ENCODE results near the gene TOMM6. TPM values are rescaled to one million over a fixed set of nuclear protein-coding genes. Genes with fewer than 3 reads are reported as not detected.
A peak's percentile ranks its signal among the peaks of the same experiment; 100 is the strongest.
"Not testable (repeated sequence)": the region's sequence is repeated elsewhere in the genome, so short reads cannot be mapped to it uniquely, and the experiment has no call there.

TOMM6 gene
- polyA plus RNA-seq, 3 donors, result 216 to 241 (median 225) TPM

GRCh38 chr6:41779788-41780550 lies 7.5 kb upstream of the TOMM6 start, which contains the start of gene FRS3:
TSS of gene FRS3 (minus strand) at chr6:41779900. CDS start at chr6:41776987, 2,913 bp downstream.
- DNase-seq, result peak; percentile 94

GRCh38 chr6:41780551-41781365 lies 6.7 kb upstream of the TOMM6 start, which contains the start of gene PRICKLE4:
TSS of gene PRICKLE4 (plus strand) at chr6:41780782. CDS start at chr6:41783474, 2,692 bp downstream.
- peak; percentile 26 for DNase-seq

- DNase-seq, result no peak
Observed at GRCh38 chr6:41781366-41781730, 6.1 kb upstream of the TOMM6 start.

GRCh38 chr6:41783106-41783780 lies 4.3 kb upstream of the TOMM6 start:
- DNase-seq, result no peak

GRCh38 chr6:41784581-41785171 lies 2.8 kb upstream of the TOMM6 start:
- DNase-seq, result no peak

GRCh38 chr6:41785254-41785653 lies 2.2 kb upstream of the TOMM6 start:
- no peak for DNase-seq

GRCh38 chr6:41785689-41786450 lies 1.6 kb upstream of the TOMM6 start:
- peak; percentile 21 for DNase-seq

- DNase-seq, result peak; percentile 88
Observed at GRCh38 chr6:41786451-41787218, 859 bp upstream of the TOMM6 start.

- no peak for DNase-seq
Observed at GRCh38 chr6:41789390-41789724, 1.9 kb downstream of the TOMM6 start.

- no peak for DNase-seq
Observed at GRCh38 chr6:41790045-41790444, 2.6 kb downstream of the TOMM6 start.

- DNase-seq, result no peak
Observed at GRCh38 chr6:41791305-41791704, 3.8 kb downstream of the TOMM6 start.

GRCh38 chr6:41791984-41792383 lies 4.5 kb downstream of the TOMM6 start:
- no peak for DNase-seq

GRCh38 chr6:41796474-41796873 lies 9.0 kb downstream of the TOMM6 start:
- DNase-seq, result no peak

- DNase-seq, result peak; percentile 36
Observed at GRCh38 chr6:41798901-41799558, 11.5 kb downstream of the TOMM6 start.

- peak; percentile 17 for DNase-seq
Observed at GRCh38 chr6:41799559-41799911, 12.0 kb downstream of the TOMM6 start.

GRCh38 chr6:41801380-41801779 lies 13.9 kb downstream of the TOMM6 start:
- DNase-seq, result no peak

GRCh38 chr6:41805830-41806774 lies 18.6 kb downstream of the TOMM6 start:
- no peak for DNase-seq

- DNase-seq, result no peak
Observed at GRCh38 chr6:41811095-41811494, 23.6 kb downstream of the TOMM6 start.

GRCh38 chr6:41811946-41812345 lies 24.5 kb downstream of the TOMM6 start:
- DNase-seq, result not testable (repeated sequence)

Data from renal pelvis (tissue), 4 donors.